Heart left ventricle (tissue), 13 donors: ENCODE measurements around the gene DYNC2H1.

Source experiments
- CTCF ChIP-seq, 12 donors: fragments of 200-600 bp; sonication (generic) in 4 of 12; IDR thresholded peaks; one replicate each; pipeline versions ENCODE4 v1.5.0 to v1.8.0; 2018 to 2022; ENCODE audit warnings: antibody characterized with exemption in 12 of 12, mild to moderate bottlenecking in 5 of 12
- POLR2A ChIP-seq, 2 donors: fragments of 450-650 bp; IDR thresholded peaks; one replicate each; pipeline ENCODE4 v1.6.1; 2017; ENCODE audit warnings: antibody characterized with exemption in 2 of 2, mild to moderate bottlenecking in 2 of 2, moderate library complexity in 2 of 2
- donor health status: ischemic (EF 13 %, LVEDD 7.1; RV severe dilation, severe dysfunction).
- donor health status: DM: no; HTN: yes; CAD: no.
- donor health status: DM: no; HTN: no; CAD: no.
- donor health status: ischemic (EF 25% LVEDD 6.9; RV normal size, moderate dysfunction).
- donor health status: ischemic (EF 25% LVEDD 5.7; RV mildly dilated, moderate dysfunction).
- donor health status: ischemic (EF 35%, LVEDD 5.7; RV mildly dilated, moderate dysfunction).
- donor health status: nonischemic (EF 11% LVEDD 7.7; RV severe dilation, severe dysfunction).
- donor health status: DM: yes; HTN: yes; CAD: no.
- donor health status: PGD.
- donor health status: ischemic (EF 29% LVEDD 5.4; RV normal size, mild dysfunction).
- donor health status: nonischemic (EF 23%, LVEDD 6.1; RV moderate dilation, normal function).

- TF ChIP-seq POLR2A (IDR thresholded peaks at IDR 0.05) (no peak), CTCF (IDR thresholded peaks at IDR 0.05) (no peak)
Measured at GRCh38 chr11:103476874-103477273, 367.6 kb downstream of the DYNC2H1 start.
